Mesenchymal stem cell (in vitro differentiated cells and primary cell): ENCODE results near the gene IL2RA.

Source experiments
- DNase-seq: peaks from one replicate; pipeline ENCODE4 v3.0.0-alpha.2; 2013
- H2AFZ ChIP-seq: one replicate; pipeline ENCODE4 v1.6.1; 2013; ENCODE audit warnings: low read depth, mild to moderate bottlenecking, control low read depth, inconsistent platforms, low read length, moderate library complexity
- H2AK5ac ChIP-seq: 2 replicates; pipeline ENCODE4 v1.6.1; 2013; ENCODE audit warnings: low read length, moderate library complexity, mild to moderate bottlenecking, inconsistent platforms; ENCODE audit not compliant: severe bottlenecking
- H2BK120ac ChIP-seq: one replicate; pipeline ENCODE4 v1.6.1; 2013; ENCODE audit warnings: low read depth, mild to moderate bottlenecking, inconsistent platforms, low read length, moderate library complexity
- H2BK12ac ChIP-seq, 2 experiments: one replicate each; pipeline ENCODE4 v1.6.1; 2013; ENCODE audit warnings: inconsistent platforms in 2 of 2, low read length in 2 of 2, mild to moderate bottlenecking in 2 of 2, moderate library complexity in 2 of 2, control low read depth in 1 of 2
- H2BK15ac ChIP-seq: one replicate; pipeline ENCODE4 v1.6.1; 2013; ENCODE audit warnings: mild to moderate bottlenecking, low read depth, inconsistent platforms; ENCODE audit not compliant: poor library complexity, severe bottlenecking
- H2BK5ac ChIP-seq: 2 replicates; pipeline ENCODE4 v1.6.1; 2013; ENCODE audit warnings: low read depth, mild to moderate bottlenecking, low read length, control low read depth, inconsistent platforms; ENCODE audit not compliant: poor library complexity, severe bottlenecking
- H3K14ac ChIP-seq, 2 experiments: one replicate each; pipeline ENCODE4 v1.6.1; 2013; ENCODE audit warnings: inconsistent platforms in 2 of 2, low read length in 2 of 2, control low read depth in 1 of 2, mild to moderate bottlenecking in 1 of 2, moderate library complexity in 1 of 2
- H3K18ac ChIP-seq, 2 experiments: one replicate each; pipeline ENCODE4 v1.6.1; 2013; ENCODE audit warnings: inconsistent platforms in 2 of 2, low read length in 2 of 2, control low read depth in 1 of 2, low read depth in 1 of 2, mild to moderate bottlenecking in 1 of 2
- H3K23ac ChIP-seq, 2 experiments: one replicate each; pipeline ENCODE4 v1.6.1; 2013; ENCODE audit warnings: inconsistent platforms in 2 of 2, low read length in 2 of 2, mild to moderate bottlenecking in 2 of 2, moderate library complexity in 2 of 2, control low read depth in 1 of 2
- H3K27ac ChIP-seq: 2 replicates; pipeline ENCODE4 v1.5.1; 2013; ENCODE audit warnings: mild to moderate bottlenecking, moderate library complexity, low read length, control low read depth, inconsistent platforms; ENCODE audit not compliant: poor library complexity, severe bottlenecking
- H3K27me3 ChIP-seq, 2 experiments: 2 replicates each; pipeline versions ENCODE4 v1.6.1 to v1.7.0; 2013; ENCODE audit warnings: low read length in 2 of 2, mild to moderate bottlenecking in 2 of 2, moderate library complexity in 2 of 2, control low read depth in 1 of 2, inconsistent platforms in 1 of 2; ENCODE audit not compliant: control insufficient read depth in 1 of 2, insufficient read depth in 1 of 2
- H3K36me3 ChIP-seq, 2 experiments: 2 replicates each; pipeline versions ENCODE4 v1.6.1 to v1.7.0; 2013; ENCODE audit warnings: low read length in 2 of 2, control low read depth in 1 of 2, inconsistent platforms in 1 of 2, low read depth in 1 of 2, mild to moderate bottlenecking in 1 of 2; ENCODE audit not compliant: insufficient read depth in 2 of 2, control insufficient read depth in 1 of 2
- H3K4ac ChIP-seq, 2 experiments: one replicate each; pipeline ENCODE4 v1.6.1; 2013; ENCODE audit warnings: inconsistent platforms in 2 of 2, low read length in 2 of 2, mild to moderate bottlenecking in 2 of 2, moderate library complexity in 2 of 2, control low read depth in 1 of 2, low read depth in 1 of 2
- H3K4me1 ChIP-seq: 2 replicates; pipeline ENCODE4 v1.6.1; 2013; ENCODE audit warnings: low read depth, low read length, control low read depth; ENCODE audit not compliant: control insufficient read depth, insufficient read depth
- H3K4me2 ChIP-seq: 2 replicates; pipeline ENCODE4 v1.6.1; 2013; ENCODE audit warnings: low read length, mild to moderate bottlenecking, inconsistent platforms; ENCODE audit not compliant: poor library complexity, severe bottlenecking
- H3K4me3 ChIP-seq, 2 experiments: 2 replicates each; pipeline versions ENCODE4 v1.5.1 to v1.7.0; 2013; ENCODE audit warnings: low read length in 2 of 2, mild to moderate bottlenecking in 2 of 2, control low read depth in 1 of 2, low read depth in 1 of 2; ENCODE audit not compliant: insufficient read depth in 1 of 2
- H3K79me1 ChIP-seq: replicated peaks from 2 replicates; pipeline ENCODE4 v1.6.1; 2013; ENCODE audit warnings: mild to moderate bottlenecking, control low read depth, low read length, inconsistent platforms; ENCODE audit not compliant: poor library complexity, severe bottlenecking
- H3K9ac ChIP-seq: 2 replicates; pipeline ENCODE4 v1.7.0; 2013; ENCODE audit warnings: mild to moderate bottlenecking, low read length, moderate library complexity
- H3K9me3 ChIP-seq: 2 replicates; pipeline ENCODE4 v1.7.0; 2013; ENCODE audit warnings: mild to moderate bottlenecking, low read length; ENCODE audit not compliant: control insufficient read depth
- H4K8ac ChIP-seq: one replicate; pipeline ENCODE4 v1.6.1; 2013; ENCODE audit warnings: inconsistent platforms, mild to moderate bottlenecking, low read length, moderate library complexity
- H4K91ac ChIP-seq: one replicate; pipeline ENCODE4 v1.6.1; 2013; ENCODE audit warnings: mild to moderate bottlenecking, low read length, inconsistent platforms
- WGBS: methylation state at CpG from one replicate; pipeline ENCODE4 v1.1.7; 2013; ENCODE audit warnings: mixed read lengths; 5-methylcytosine and 5-hydroxymethylcytosine counted together

The IL2RA gene

DNA sequence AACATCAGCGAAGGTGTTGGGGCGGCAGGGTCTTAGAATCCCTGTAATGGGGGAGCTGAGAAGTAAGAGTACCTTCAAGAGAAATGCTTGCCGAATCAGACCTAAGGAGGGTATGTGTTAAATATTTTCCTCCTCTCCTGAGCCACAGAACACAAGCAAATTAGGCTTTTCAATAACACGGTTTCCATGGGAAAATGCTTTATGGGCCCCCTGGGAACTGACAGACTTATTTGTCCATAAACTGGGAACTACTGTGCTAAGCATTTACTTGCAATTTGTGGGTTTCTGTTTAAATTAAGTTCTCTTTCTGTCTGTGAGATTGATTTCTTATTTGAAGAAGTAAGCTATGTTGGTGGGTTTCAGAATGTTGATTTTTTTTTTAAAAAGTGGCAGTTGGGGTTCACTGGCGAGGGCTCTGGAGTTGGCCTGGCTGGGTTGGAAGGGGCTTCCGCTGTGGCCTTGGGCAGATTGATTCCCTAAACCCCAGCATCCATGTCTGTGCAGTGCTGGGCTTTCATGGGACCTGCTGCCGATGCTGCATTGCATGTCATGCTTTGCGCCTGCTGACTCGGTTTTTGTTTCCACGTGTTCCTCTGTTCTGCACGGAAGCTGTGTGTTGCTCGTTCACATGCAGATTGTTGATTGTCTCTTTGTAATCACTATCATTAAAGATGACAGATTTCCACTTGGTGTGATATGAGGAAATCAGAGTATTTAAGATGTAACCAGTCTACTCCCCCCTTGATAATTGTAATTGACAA lies 33.8 kb upstream of the IL2RA start:
- Histone ChIP-seq H3K18ac (peak overlapping the region in 1 of 2 experiments; percentile 8), H2BK120ac (peak overlapping the region; percentile 38), H2BK15ac (no peak overlapping the region), H3K36me3 (peaks cover 16 to 36% of the 10 kb centered on the region in 2 experiments), H3K4me1 (peaks cover 5% of the 10 kb centered on the region), H4K91ac (no peak overlapping the region), H4K8ac (peak overlapping the region; percentile 64), H3K4me3 (no peak overlapping the region), H3K79me1 (peaks cover 9% of the 10 kb centered on the region), H3K27ac (no peak overlapping the region), H3K4ac (peak overlapping the region in 1 of 2 experiments; percentile 49), H3K9ac (no peak overlapping the region), H3K27me3 (no peaks in the 10 kb centered on the region), H2BK5ac (no peak overlapping the region), H3K4me2 (no peak overlapping the region), H3K9me3 (no peaks in the 10 kb centered on the region), H2AFZ (no peak overlapping the region), H2AK5ac (no peak overlapping the region), H3K14ac (no peak overlapping the region), H3K23ac (peak overlapping the region in 1 of 2 experiments; percentile 10), H2BK12ac (no peak overlapping the region)
- 85% methylated on average over 10 of the region's 12 CpGs for WGBS
- DNase-seq = no peak

DNA sequence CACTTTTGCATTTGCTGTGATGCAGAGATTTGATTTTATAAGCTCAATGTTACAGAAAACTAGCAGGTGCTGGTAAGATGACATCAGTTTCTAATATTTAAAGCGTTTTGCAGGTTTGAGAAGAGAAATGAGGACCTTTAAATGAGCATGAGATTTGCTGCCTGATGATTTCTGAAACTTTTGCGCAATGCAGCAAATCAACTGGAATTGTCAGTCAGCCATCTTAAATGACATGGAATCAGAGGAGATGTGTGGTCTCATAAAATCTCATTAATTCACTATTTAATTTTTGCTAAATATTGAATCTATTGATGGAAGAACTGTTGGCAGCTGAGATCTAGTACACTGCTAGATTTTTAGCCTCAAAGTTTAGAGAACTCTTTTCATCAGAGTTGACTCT lies 30.6 kb upstream of the IL2RA start:
- Histone ChIP-seq H2BK15ac (no peak overlapping the region), H3K14ac (no peak overlapping the region), H3K9ac (no peak overlapping the region), H2BK120ac (no peak overlapping the region), H3K18ac (no peak overlapping the region), H2AK5ac (no peak overlapping the region), H3K4me2 (no peak overlapping the region), H3K23ac (no peak overlapping the region), H3K4me1 (peaks cover 7% of the 10 kb centered on the region), H2BK5ac (no peak overlapping the region), H3K9me3 (no peaks in the 10 kb centered on the region), H3K4ac (no peak overlapping the region), H2BK12ac (no peak overlapping the region), H3K4me3 (no peak overlapping the region), H3K79me1 (peaks cover 6% of the 10 kb centered on the region), H4K91ac (no peak overlapping the region), H3K36me3 (peaks cover 7 to 8% of the 10 kb centered on the region in 2 experiments), H3K27me3 (no peaks in the 10 kb centered on the region), H3K27ac (no peak overlapping the region), H2AFZ (no peak overlapping the region), H4K8ac (no peak overlapping the region)
- no peak for DNase-seq
- 98% methylated on average over 2 of the region's 2 CpGs for WGBS

DNA sequence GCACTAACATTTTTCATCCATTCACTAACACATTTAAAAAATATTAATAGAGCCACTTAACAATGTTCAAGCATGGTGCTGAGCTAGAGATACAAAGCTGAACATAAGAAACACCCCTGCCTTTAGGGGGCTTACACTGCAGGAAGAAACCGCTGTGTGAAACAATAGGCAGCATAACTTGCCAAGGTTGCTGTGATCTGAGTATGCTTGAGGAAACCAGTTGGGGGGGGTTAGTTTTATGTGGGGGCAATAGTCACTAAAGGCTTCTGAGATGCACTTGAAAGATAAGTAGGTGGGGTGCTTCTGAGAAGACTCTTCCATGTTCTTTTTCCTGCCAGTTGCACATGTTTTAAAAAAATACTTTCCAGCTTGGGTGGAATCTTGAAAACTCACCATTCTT lies 29.5 kb upstream of the IL2RA start:
- Histone ChIP-seq H2BK120ac (no peak overlapping the region), H3K27ac (no peak overlapping the region), H3K9ac (no peak overlapping the region), H2BK12ac (no peak overlapping the region), H3K79me1 (peaks cover 2% of the 10 kb centered on the region), H3K9me3 (no peaks in the 10 kb centered on the region), H3K27me3 (no peaks in the 10 kb centered on the region), H4K8ac (no peak overlapping the region), H3K4ac (no peak overlapping the region), H3K23ac (no peak overlapping the region), H4K91ac (no peak overlapping the region), H2BK5ac (no peak overlapping the region), H3K4me1 (peaks cover 7% of the 10 kb centered on the region), H3K4me2 (no peak overlapping the region), H3K14ac (no peak overlapping the region), H2BK15ac (no peak overlapping the region), H3K36me3 (no peaks in the 10 kb centered on the region), H2AK5ac (no peak overlapping the region), H3K18ac (no peak overlapping the region), H3K4me3 (no peak overlapping the region), H2AFZ (no peak overlapping the region)
- DNase-seq = no peak
- WGBS = 87% methylated on average over 1 of the region's 1 CpG

DNA sequence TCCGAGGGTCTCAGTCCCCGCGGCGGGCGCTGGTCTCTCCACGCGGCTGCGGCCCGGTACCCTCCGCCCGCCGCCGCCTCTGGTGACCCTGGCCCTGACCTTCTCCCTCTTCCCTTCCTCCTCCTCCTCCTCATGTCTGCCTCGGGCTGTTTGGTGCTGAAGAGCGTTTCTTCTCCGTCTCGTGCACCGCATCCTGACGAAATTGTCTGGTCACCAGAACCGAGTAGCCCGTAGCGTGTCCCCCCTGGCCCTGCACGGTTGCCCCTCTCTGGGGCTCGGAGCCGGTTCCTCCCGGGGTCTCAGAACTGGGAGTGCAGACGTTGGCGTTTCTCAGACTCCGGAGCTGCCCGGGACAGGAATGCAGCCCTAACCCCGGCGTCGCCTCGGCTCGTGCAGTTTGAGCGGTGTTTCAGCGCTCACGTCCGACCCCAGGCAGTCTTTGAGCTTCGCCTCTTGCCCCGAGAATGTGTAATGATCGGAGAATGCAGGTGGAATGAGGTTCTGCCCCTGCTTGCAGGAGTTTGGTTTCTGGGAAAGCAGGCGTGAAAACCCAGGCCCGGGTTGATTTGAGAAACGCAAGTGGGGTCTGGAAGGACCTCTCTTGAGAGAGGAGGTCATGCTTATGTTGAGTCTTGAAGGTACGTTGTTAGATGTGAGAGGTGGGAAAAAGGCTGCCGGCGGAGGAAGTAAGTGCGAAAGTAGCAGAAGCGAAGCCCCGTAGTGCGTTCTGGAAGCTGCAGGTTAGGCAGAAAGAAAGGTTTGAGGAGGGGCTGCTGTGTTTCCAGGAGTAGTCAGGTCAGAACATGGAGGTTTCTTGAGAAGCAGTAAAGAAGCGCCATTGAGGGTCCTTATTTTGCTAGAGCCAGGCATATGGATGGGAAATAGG lies 27.4 kb upstream of the IL2RA start:
- H2BK15ac ChIP-seq = no peak overlapping the region
- no peaks in the 10 kb centered on the region for H3K36me3 ChIP-seq
- no peaks in the 10 kb centered on the region for H3K27me3 ChIP-seq
- DNase-seq = peak; percentile 51
- H3K4me1 ChIP-seq = peaks cover 7% of the 10 kb centered on the region
- H3K9ac ChIP-seq = peak overlapping the region; percentile 91
- H3K9me3 ChIP-seq = no peaks in the 10 kb centered on the region
- peak overlapping the region in 1 of 2 experiments; percentile 63 for H3K23ac ChIP-seq
- peak overlapping the region; percentile 57 for H4K8ac ChIP-seq
- H3K4me3 ChIP-seq = peak overlapping the region; percentile 89 to 96
- peak overlapping the region in 1 of 2 experiments; percentile 55 for H3K14ac ChIP-seq
- H2AFZ ChIP-seq = peak overlapping the region; percentile 69
- no peak overlapping the region for H2BK12ac ChIP-seq
- peak overlapping the region; percentile 47 to 54 for H3K4ac ChIP-seq
- under 1% methylated on average over 47 of the region's 53 CpGs for WGBS
- H2BK5ac ChIP-seq = peak overlapping the region; percentile 71
- H4K91ac ChIP-seq = peak overlapping the region; percentile 66
- no peak overlapping the region for H2AK5ac ChIP-seq
- peak overlapping the region; percentile 95 for H3K4me2 ChIP-seq
- H3K27ac ChIP-seq = peak overlapping the region; percentile 37
- peak overlapping the region; percentile 85 for H2BK120ac ChIP-seq
- peak overlapping the region; percentile 71 to 86 for H3K18ac ChIP-seq
- H3K79me1 ChIP-seq = peaks cover 2% of the 10 kb centered on the region
